MM.1S (cell line): ENCODE data around the gene KIRREL3.

Source experiments
- DNase-seq: peaks from one replicate; pipeline ENCODE4 v3.0.0-alpha.2; 2015
- H2AFZ ChIP-seq: fragments of 300-600 bp; sonication (generic); 2 replicates; pipeline ENCODE4 v1.6.0; 2016; ENCODE audit warnings: antibody characterized with exemption, low read length
- H3F3A ChIP-seq: fragments of 300-600 bp; sonication (generic); 2 replicates; pipeline ENCODE4 v1.6.1; 2016; ENCODE audit warnings: mild to moderate bottlenecking, antibody characterized with exemption, low read length, moderate library complexity, mixed read lengths; ENCODE audit not compliant: insufficient read depth
- H3K27ac ChIP-seq: fragments of 300-600 bp; sonication (generic); 2 replicates; pipeline ENCODE4 v1.5.1; 2016; ENCODE audit warnings: mild to moderate bottlenecking, low read length
- H3K27me3 ChIP-seq: fragments of 300-600 bp; sonication (generic); replicated peaks from 2 replicates; pipeline ENCODE4 v1.6.0; 2016; ENCODE audit warnings: low read length; ENCODE audit not compliant: insufficient read depth
- H3K36me3 ChIP-seq: fragments of 300-600 bp; sonication (generic); replicated peaks from 2 replicates; pipeline ENCODE4 v1.6.1; 2016; ENCODE audit warnings: mild to moderate bottlenecking, low read length, mixed read lengths; ENCODE audit not compliant: insufficient read depth
- H3K4me1 ChIP-seq: fragments of 300-600 bp; sonication (generic); 2 replicates; pipeline ENCODE4 v1.6.1; 2016; ENCODE audit warnings: low read length, mixed read lengths
- H3K4me2 ChIP-seq: fragments of 300-600 bp; sonication (generic); 2 replicates; pipeline ENCODE4 v1.6.0; 2016; ENCODE audit warnings: low read depth, low read length
- H3K4me3 ChIP-seq: fragments of 300-600 bp; sonication (generic); 2 replicates; pipeline ENCODE4 v1.5.1; 2016; ENCODE audit warnings: low read length, mixed read lengths
- H3K79me2 ChIP-seq: fragments of 300-600 bp; sonication (generic); 2 replicates; pipeline ENCODE4 v1.6.1; 2016; ENCODE audit warnings: mixed run types, low read length, mixed read lengths
- H3K9ac ChIP-seq: fragments of 300-600 bp; sonication (generic); 2 replicates; pipeline ENCODE4 v1.6.1; 2016; ENCODE audit warnings: low read length, mixed read lengths
- H3K9me2 ChIP-seq: fragments of 300-600 bp; sonication (generic); replicated peaks from 2 replicates; pipeline ENCODE4 v1.6.1; 2016; ENCODE audit warnings: mild to moderate bottlenecking, low read length, mixed read lengths; ENCODE audit not compliant: insufficient read depth
- H3K9me3 ChIP-seq: fragments of 300-600 bp; sonication (generic); replicated peaks from 2 replicates; pipeline ENCODE4 v1.6.1; 2016; ENCODE audit warnings: mild to moderate bottlenecking, low read length, mixed read lengths; ENCODE audit not compliant: insufficient read depth
- H4K20me1 ChIP-seq: fragments of 300-600 bp; sonication (generic); 2 replicates; pipeline ENCODE4 v1.6.1; 2016; ENCODE audit warnings: mild to moderate bottlenecking, low read length, moderate library complexity, mixed read lengths; ENCODE audit not compliant: insufficient read depth
- CTCF ChIP-seq: fragments of 300-600 bp; sonication (generic); IDR thresholded peaks from 2 replicates; pipeline ENCODE4 v1.5.1; 2016; ENCODE audit warnings: antibody characterized with exemption, low read length, mixed read lengths
- EZH2 ChIP-seq: fragments of 300-600 bp; sonication (generic); optimal IDR thresholded peaks from 2 replicates; pipeline ENCODE3; 2017; ENCODE audit warnings: low read depth, mild to moderate bottlenecking, antibody characterized with exemption, low read length, mixed read lengths
- EZH2phosphoT487 ChIP-seq: fragments of 300-600 bp; sonication (generic); IDR thresholded peaks from 2 replicates; pipeline ENCODE4 v1.6.1; 2018; ENCODE audit warnings: antibody characterized with exemption, low read length

Gene KIRREL3

DNA sequence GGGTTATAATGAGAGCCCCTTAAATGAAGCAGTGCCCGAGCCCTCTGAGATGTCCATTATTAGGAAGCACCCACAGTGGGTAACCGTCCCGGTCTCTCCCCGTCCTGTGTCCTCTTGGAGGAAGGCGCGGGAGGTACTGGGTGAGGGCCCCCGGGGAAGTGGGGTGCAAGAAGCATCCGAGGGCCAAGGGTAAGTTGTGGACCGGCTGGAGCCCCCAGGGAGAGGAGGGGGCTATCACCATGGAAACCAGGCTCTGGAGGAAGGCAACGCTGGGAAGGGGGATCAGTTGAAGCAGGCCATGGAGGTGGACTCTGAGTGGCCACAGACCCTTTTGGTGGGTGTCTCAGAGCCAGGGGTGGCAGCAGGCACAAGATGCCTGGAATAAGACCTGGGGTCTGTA, 471.5 kb downstream of the KIRREL3 start:
- no peak overlapping the region for H3K4me3 ChIP-seq
- H3K9ac ChIP-seq, result no peak overlapping the region
- no peaks in the 10 kb centered on the region for H3K9me2 ChIP-seq
- H2AFZ ChIP-seq, result no peak overlapping the region
- no peak for DNase-seq
- no peaks in the 10 kb centered on the region for H3K4me1 ChIP-seq
- no peaks in the 10 kb centered on the region for H3K9me3 ChIP-seq
- no peak overlapping the region for H3K27ac ChIP-seq
- TF ChIP-seq EZH2phosphoT487, result no peak
- TF ChIP-seq CTCF, result no peak
- TF ChIP-seq EZH2, result no peak
- H3K36me3 ChIP-seq, result no peaks in the 10 kb centered on the region
- no peaks in the 10 kb centered on the region for H3F3A ChIP-seq
- H4K20me1 ChIP-seq, result no peaks in the 10 kb centered on the region
- H3K79me2 ChIP-seq, result no peaks in the 10 kb centered on the region
- H3K4me2 ChIP-seq, result no peak overlapping the region
- H3K27me3 ChIP-seq, result no peaks in the 10 kb centered on the region

DNA sequence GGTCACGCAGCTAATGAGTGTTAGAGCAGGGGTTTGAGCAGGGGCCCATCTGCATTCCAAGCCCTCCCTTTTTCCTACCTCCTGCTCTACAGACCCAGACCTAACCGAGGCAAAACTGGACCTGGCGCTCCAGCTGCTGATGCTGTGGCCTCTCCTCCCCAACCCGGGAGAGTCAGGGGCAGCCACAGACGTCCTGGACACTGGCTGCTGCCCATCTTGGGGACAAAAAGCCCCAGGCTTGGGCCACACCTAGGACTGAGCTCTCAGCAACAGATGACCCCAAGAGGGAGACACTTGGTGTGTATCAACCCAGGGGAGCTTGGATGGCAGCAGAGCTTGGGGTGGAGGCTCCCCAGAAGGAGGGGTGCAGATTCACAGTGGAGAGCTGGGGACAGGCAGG, 472.5 kb downstream of the KIRREL3 start:
- H3K27ac ChIP-seq, result no peak overlapping the region
- no peaks in the 10 kb centered on the region for H3F3A ChIP-seq
- TF ChIP-seq EZH2phosphoT487 (no peak), CTCF (no peak), EZH2 (no peak)
- H3K4me2 ChIP-seq, result no peak overlapping the region
- H3K4me1 ChIP-seq, result no peaks in the 10 kb centered on the region
- no peaks in the 10 kb centered on the region for H3K79me2 ChIP-seq
- DNase-seq, result no peak
- no peak overlapping the region for H3K4me3 ChIP-seq
- H4K20me1 ChIP-seq, result no peaks in the 10 kb centered on the region
- H3K9me3 ChIP-seq, result no peaks in the 10 kb centered on the region
- no peaks in the 10 kb centered on the region for H3K36me3 ChIP-seq
- H3K9me2 ChIP-seq, result no peaks in the 10 kb centered on the region
- H3K9ac ChIP-seq, result no peak overlapping the region
- H2AFZ ChIP-seq, result no peak overlapping the region
- no peaks in the 10 kb centered on the region for H3K27me3 ChIP-seq

- TF ChIP-seq EZH2phosphoT487, result no peak
- TF ChIP-seq CTCF, result no peak
- no peak for TF ChIP-seq EZH2
- Histone ChIP-seq H3K27me3 (no peaks in the 10 kb centered on the region), H2AFZ (no peak overlapping the region), H4K20me1 (no peaks in the 10 kb centered on the region), H3K79me2 (no peaks in the 10 kb centered on the region), H3K27ac (no peak overlapping the region), H3K9ac (no peak overlapping the region), H3K4me2 (no peak overlapping the region), H3K4me1 (no peaks in the 10 kb centered on the region), H3K9me2 (no peaks in the 10 kb centered on the region), H3K9me3 (no peaks in the 10 kb centered on the region), H3F3A (no peaks in the 10 kb centered on the region), H3K4me3 (no peak overlapping the region), H3K36me3 (no peaks in the 10 kb centered on the region)
- DNase-seq, result no peak
These were observed 472.9 kb downstream of the KIRREL3 start for GRCh38 chr11:126527651-126528050.
